ENCODE results near the gene KLK10.
"Not testable (repeated sequence)": the region's sequence is repeated elsewhere in the genome, so short reads cannot be mapped to it uniquely, and the experiment has no call there.

The KLK10 gene

GRCh38 chr19:51001515-51001914 lies 18.0 kb downstream of the KLK10 start, which contains the start of gene KLK8:
TSS of gene KLK8 (minus strand) at chr19:51001604. CDS start at chr19:51001167, 437 bp downstream.
- DNase-seq (ENCODE audit: low spot score): no peak

GRCh38 chr19:51000981-51001380 lies 18.5 kb downstream of the KLK10 start:
- no peak for DNase-seq (ENCODE audit: low spot score)

GRCh38 chr19:51000426-51000825 lies 19.1 kb downstream of the KLK10 start:
- no peak for DNase-seq (ENCODE audit: low spot score)

- no peak for DNase-seq (ENCODE audit: low spot score)
These were observed 20.8 kb downstream of the KLK10 start for GRCh38 chr19:50998686-50999085.

GRCh38 chr19:50998061-50998460 lies 21.4 kb downstream of the KLK10 start:
- no peak for DNase-seq (ENCODE audit: low spot score)

GRCh38 chr19:50994129-50994528 lies 25.4 kb downstream of the KLK10 start:
- DNase-seq (ENCODE audit: low spot score): no peak

- no peak for DNase-seq (ENCODE audit: low spot score)
These were observed 26.9 kb downstream of the KLK10 start for GRCh38 chr19:50992666-50993035.

- DNase-seq (ENCODE audit: low spot score): not testable (repeated sequence)
These were observed 35.1 kb downstream of the KLK10 start for GRCh38 chr19:50984416-50984815.

- DNase-seq (ENCODE audit: low spot score): no peak
These were observed 35.8 kb downstream of the KLK10 start, which contains the start of gene KLK7 for GRCh38 chr19:50983625-50984292. TSS of gene KLK7 (minus strand) at chr19:50983917. CDS start at chr19:50982399, 1,518 bp downstream.

GRCh38 chr19:50982186-50982585 lies 37.3 kb downstream of the KLK10 start:
- no peak for DNase-seq (ENCODE audit: low spot score)

GRCh38 chr19:50981587-50982146 lies 37.8 kb downstream of the KLK10 start:
- no peak for DNase-seq (ENCODE audit: low spot score)

- no peak for DNase-seq (ENCODE audit: low spot score)
These were observed 39.3 kb downstream of the KLK10 start for GRCh38 chr19:50980208-50980607.

- no peak for DNase-seq (ENCODE audit: low spot score)
These were observed 39.8 kb downstream of the KLK10 start for GRCh38 chr19:50979758-50980157.

GRCh38 chr19:50978772-50979390 lies 40.6 kb downstream of the KLK10 start:
- DNase-seq (ENCODE audit: low spot score): no peak

- DNase-seq (ENCODE audit: low spot score): no peak
These were observed 41.9 kb downstream of the KLK10 start for GRCh38 chr19:50977626-50978025.

GRCh38 chr19:50975766-50976165 lies 43.7 kb downstream of the KLK10 start:
- peak; percentile 29 for DNase-seq (ENCODE audit: low spot score)

GRCh38 chr19:50974702-50975556 lies 44.6 kb downstream of the KLK10 start:
- no peak for DNase-seq (ENCODE audit: low spot score)

- DNase-seq (ENCODE audit: low spot score): no peak
These were observed 46.6 kb downstream of the KLK10 start for GRCh38 chr19:50972795-50973376.

- DNase-seq (ENCODE audit: low spot score): not testable (repeated sequence)
These were observed 49.7 kb downstream of the KLK10 start for GRCh38 chr19:50969810-50970209.

GRCh38 chr19:50969413-50969760 lies 50.1 kb downstream of the KLK10 start, which contains the start of gene KLK6:
TSS of gene KLK6 (minus strand) at chr19:50969591. CDS start at chr19:50968104, 1,487 bp downstream.
- no peak for DNase-seq (ENCODE audit: low spot score)

GRCh38 chr19:50968716-50969412 lies 50.6 kb downstream of the KLK10 start:
- no peak for DNase-seq (ENCODE audit: low spot score)
